HCT116 (cell line): ENCODE data around the gene MMP25.
"Not testable (repeated sequence)": the region's sequence is repeated elsewhere in the genome, so short reads cannot be mapped to it uniquely, and the experiment has no call there.

Source experiments
- ATF3 ChIP-seq: IDR thresholded peaks from 2 replicates; pipeline ENCODE4 v1.6.1; 2012
- CTCF ChIP-seq, 3 experiments: fragments of 200-600 bp in 1 of 3; sonication (generic) in 1 of 3; IDR thresholded peaks in 2 of 3; conservative IDR thresholded peaks in 1 of 3; 2 replicates each; pipeline ENCODE4 v1.5.1; 2012 to 2017; ENCODE audit warnings: low read depth in 2 of 3, low read length in 2 of 3, antibody characterized with exemption in 1 of 3, borderline replicate concordance in 1 of 3, control low read depth in 1 of 3, mild to moderate bottlenecking in 1 of 3, mixed read lengths in 1 of 3, mixed run types in 1 of 3, moderate library complexity in 1 of 3; ENCODE audit not compliant: insufficient read depth in 1 of 3
- EGR1 ChIP-seq: IDR thresholded peaks from 2 replicates; pipeline ENCODE4 v1.6.1; 2012; ENCODE audit warnings: low read depth
- FOSL1 ChIP-seq: IDR thresholded peaks from 2 replicates; pipeline ENCODE4 v1.6.1; 2012; ENCODE audit warnings: low read depth
- POLR2A ChIP-seq: IDR thresholded peaks from 2 replicates; pipeline ENCODE4 v1.7.0; 2011; ENCODE audit warnings: borderline replicate concordance; ENCODE audit not compliant: insufficient read depth, insufficient read length; ENCODE audit errors: extremely low read depth
- POLR2AphosphoS5 ChIP-seq: IDR thresholded peaks from 2 replicates; pipeline ENCODE4 v1.6.1; 2011; ENCODE audit warnings: mild to moderate bottlenecking, low read depth, low read length, moderate library complexity
- REST ChIP-seq: IDR thresholded peaks from 2 replicates; pipeline ENCODE4 v1.6.1; 2012; ENCODE audit warnings: low read depth
- YY1 ChIP-seq: IDR thresholded peaks from 2 replicates; pipeline ENCODE4 v1.6.1; 2011; ENCODE audit warnings: low read length, low read depth, moderate library complexity, mild to moderate bottlenecking; ENCODE audit not compliant: insufficient replicate concordance; ENCODE audit errors: extremely low read depth
- ZBTB33 ChIP-seq: IDR thresholded peaks from 2 replicates; pipeline ENCODE4 v1.6.1; 2011; ENCODE audit warnings: mild to moderate bottlenecking, low read length, moderate library complexity; ENCODE audit not compliant: insufficient replicate concordance; ENCODE audit errors: extremely low read depth

GRCh38 chr16:3055734-3056115, 9.4 kb downstream of the MMP25 start:
- TF ChIP-seq ATF3; CTCF (IDR thresholded peaks at IDR 0.05 in 2 of 3, conservative IDR thresholded peaks at IDR 0.05 in 1 of 3; ENCODE audit: borderline replicate concordance in 1 of 3, insufficient read depth in 1 of 3, low read depth in 2 of 3, low read length in 2 of 3); POLR2AphosphoS5; POLR2A; YY1; FOSL1; REST; EGR1; ZBTB33: not testable (repeated sequence)
